ENCODE results near the gene NAT14. TPM values are rescaled to one million over a fixed set of nuclear protein-coding genes. Genes with fewer than 3 reads are reported as not detected.

Gene NAT14
- total RNA-seq, 2 experiments from 2014 or later, result 28.3 to 29.1 TPM

DNA sequence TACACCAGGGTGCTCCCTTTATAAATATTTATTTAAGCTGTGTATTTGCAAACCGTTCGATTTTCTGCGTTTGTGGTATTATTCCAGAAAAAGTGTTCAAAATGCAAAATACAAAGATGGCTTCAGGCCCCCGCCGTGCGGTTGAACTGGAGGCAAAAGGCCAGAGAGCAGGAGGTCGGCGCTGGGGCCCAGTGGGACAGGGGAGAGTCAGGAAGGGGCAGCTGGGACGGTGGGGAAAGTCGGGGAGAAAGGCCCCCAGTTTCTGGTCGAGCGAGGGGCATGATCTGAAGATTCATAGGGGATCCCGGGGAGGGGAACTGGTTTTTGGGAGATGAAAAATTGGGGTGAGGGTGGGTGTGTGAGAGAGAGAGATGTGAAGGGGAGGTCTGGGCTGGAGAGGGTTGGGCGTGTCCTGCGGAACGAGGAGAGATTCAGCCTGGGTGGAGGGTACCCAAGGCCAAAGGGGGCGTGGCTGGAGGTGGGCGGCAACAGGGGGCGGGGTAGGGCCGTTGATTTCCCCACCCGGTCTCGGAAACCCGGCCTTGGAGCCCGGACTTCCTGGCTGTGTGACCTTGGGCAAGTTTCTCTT lies 24.2 kb upstream of the NAT14 start:
- peak overlapping the region; percentile 92 for H3K4me2 ChIP-seq (ENCODE audit: low read length)
- ChIA-PET CTCF (ENCODE audit: unreplicated experiment) (interaction anchor here (1.0 kb wide), 1 partner anchor 159 kb away, joined by 3 read pairs; no protein-coding TSS in a partner anchor), POLR2A (no interaction called here)
- intact Hi-C loops (cut with micrococcal nuclease; ENCODE audit: unreplicated experiment), result no loop called here
- H3K27ac ChIP-seq (ENCODE audit: low read depth, low read length, poor library complexity, severe bottlenecking), result peak overlapping the region; percentile 75
- no peaks in the 10 kb centered on the region for H3K9me3 ChIP-seq (ENCODE audit: low read length)
- no TSS peak for BruUV-seq (replicated peaks)
- H3K9me2 ChIP-seq (ENCODE audit: insufficient read depth, low read length), result no peaks in the 10 kb centered on the region
- peaks cover 8% of the 10 kb centered on the region; the same call in 1 of the 2 replicates for H3K79me2 ChIP-seq (ENCODE audit: insufficient read depth, low read depth, low read length)
- peak; percentile 69 for DNase-seq (ENCODE audit: low spot score)
- H4K20me1 ChIP-seq (ENCODE audit: insufficient read depth, low read length), result no peaks in the 10 kb centered on the region
- peak overlapping the region; percentile 34; the same call in 1 of the 2 replicates for H2AFZ ChIP-seq (ENCODE audit: low read length)
- peak overlapping the region; percentile 94 for H3K4me3 ChIP-seq (ENCODE audit: low read depth, low read length, poor library complexity, severe bottlenecking)
- no peak for TF ChIP-seq EZH2phosphoT487 (IDR thresholded peaks at IDR 0.05; ENCODE audit: borderline replicate concordance, low read depth, low read length)
- TF ChIP-seq, protein P1, sequence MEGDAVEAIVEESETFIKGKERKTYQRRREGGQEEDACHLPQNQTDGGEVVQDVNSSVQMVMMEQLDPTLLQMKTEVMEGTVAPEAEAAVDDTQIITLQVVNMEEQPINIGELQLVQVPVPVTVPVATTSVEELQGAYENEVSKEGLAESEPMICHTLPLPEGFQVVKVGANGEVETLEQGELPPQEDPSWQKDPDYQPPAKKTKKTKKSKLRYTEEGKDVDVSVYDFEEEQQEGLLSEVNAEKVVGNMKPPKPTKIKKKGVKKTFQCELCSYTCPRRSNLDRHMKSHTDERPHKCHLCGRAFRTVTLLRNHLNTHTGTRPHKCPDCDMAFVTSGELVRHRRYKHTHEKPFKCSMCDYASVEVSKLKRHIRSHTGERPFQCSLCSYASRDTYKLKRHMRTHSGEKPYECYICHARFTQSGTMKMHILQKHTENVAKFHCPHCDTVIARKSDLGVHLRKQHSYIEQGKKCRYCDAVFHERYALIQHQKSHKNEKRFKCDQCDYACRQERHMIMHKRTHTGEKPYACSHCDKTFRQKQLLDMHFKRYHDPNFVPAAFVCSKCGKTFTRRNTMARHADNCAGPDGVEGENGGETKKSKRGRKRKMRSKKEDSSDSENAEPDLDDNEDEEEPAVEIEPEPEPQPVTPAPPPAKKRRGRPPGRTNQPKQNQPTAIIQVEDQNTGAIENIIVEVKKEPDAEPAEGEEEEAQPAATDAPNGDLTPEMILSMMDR (conservative IDR thresholded peaks at IDR 0.05; ENCODE audit: low read length), result no peak
- peaks cover 17% of the 10 kb centered on the region for H3K4me1 ChIP-seq (ENCODE audit: insufficient read depth, low read length, poor library complexity, severe bottlenecking)
- H3K36me3 ChIP-seq (ENCODE audit: insufficient read depth, low read length), result no peaks in the 10 kb centered on the region

DNA sequence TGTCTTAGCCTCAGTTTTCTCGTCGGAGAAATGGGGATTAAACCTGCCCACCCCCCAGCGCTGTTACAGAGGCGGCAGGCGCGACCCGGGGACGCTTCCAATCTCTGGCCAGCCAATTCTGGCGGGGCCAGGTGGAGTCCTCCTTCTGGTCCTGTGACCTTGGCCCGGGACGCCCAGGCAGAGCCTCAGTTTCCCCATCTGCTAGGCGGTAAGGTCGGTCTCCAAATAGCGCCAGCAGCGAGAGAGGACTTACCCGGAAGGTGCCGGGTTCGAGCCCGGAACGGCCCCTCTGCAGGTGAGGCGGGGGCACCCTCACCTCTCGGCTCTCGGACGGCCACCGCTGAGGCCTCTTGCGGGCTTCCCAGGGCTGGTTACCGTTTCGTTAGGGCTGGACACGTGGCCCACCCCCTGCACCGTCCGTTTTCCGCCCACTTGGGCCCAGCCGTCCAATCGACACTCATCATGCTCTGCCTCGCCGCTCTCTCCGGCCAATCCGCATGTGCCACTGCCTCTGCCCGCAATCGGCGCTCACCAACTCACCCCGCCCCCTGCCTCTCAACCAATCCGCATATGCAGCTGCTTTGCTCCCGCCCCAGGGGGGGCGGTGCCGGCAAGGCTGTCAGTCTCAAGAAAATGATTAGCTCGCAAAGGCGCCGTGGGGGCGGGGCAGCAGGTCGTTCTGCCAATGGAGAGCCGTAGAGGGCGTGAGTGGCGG lies 23.6 kb upstream of the NAT14 start, which contains the start of gene ISOC2:
ISOC2 (minus strand) TSS at position 384 of the 715 bp plus-strand sequence. CDS start 5,156 bp downstream, outside the sequence.
- no peaks in the 10 kb centered on the region for H3K9me3 ChIP-seq (ENCODE audit: low read length)
- CTCF ChIA-PET (ENCODE audit: unreplicated experiment), result interaction anchor here (1.0 kb wide), 1 partner anchor 42 kb away, joined by 5 read pairs; no protein-coding TSS in a partner anchor
- no peaks in the 10 kb centered on the region for H3K36me3 ChIP-seq (ENCODE audit: insufficient read depth, low read length)
- H3K27ac ChIP-seq (ENCODE audit: low read depth, low read length, poor library complexity, severe bottlenecking), result peak within 1 kb of the TSS; percentile 75
- peaks cover 17% of the 10 kb centered on the region for H3K4me1 ChIP-seq (ENCODE audit: insufficient read depth, low read length, poor library complexity, severe bottlenecking)
- TF ChIP-seq, protein P1 (conservative IDR thresholded peaks at IDR 0.05; ENCODE audit: low read length), result no peak
- no peak for TF ChIP-seq EZH2phosphoT487 (IDR thresholded peaks at IDR 0.05; ENCODE audit: borderline replicate concordance, low read depth, low read length)
- peak; percentile 100 for DNase-seq (ENCODE audit: low spot score)
- peaks cover 8% of the 10 kb centered on the region; the same call in 1 of the 2 replicates for H3K79me2 ChIP-seq (ENCODE audit: insufficient read depth, low read depth, low read length)
- POLR2A ChIA-PET, result interaction anchor here (0.6 to 1.0 kb wide), 4 partner anchors 14 to 163 kb away, joined by 3 to 4 read pairs (median 3); partner anchors contain the start of gene ZNF784
- TSS peak; percentile 85 for BruUV-seq (replicated peaks)
- no peaks in the 10 kb centered on the region for H3K9me2 ChIP-seq (ENCODE audit: insufficient read depth, low read length)
- intact Hi-C loops (cut with micrococcal nuclease; ENCODE audit: unreplicated experiment), result no loop called here
- peak within 1 kb of the TSS; percentile 92 for H3K4me2 ChIP-seq (ENCODE audit: low read length)
- H4K20me1 ChIP-seq (ENCODE audit: insufficient read depth, low read length), result no peaks in the 10 kb centered on the region
- peak within 1 kb of the TSS; percentile 94 for H3K4me3 ChIP-seq (ENCODE audit: low read depth, low read length, poor library complexity, severe bottlenecking)
- H2AFZ ChIP-seq (ENCODE audit: low read length), result peak within 1 kb of the TSS; percentile 63; the same call in 1 of the 2 replicates

All from OCI-LY7 (cell line).